Islet precursor cell (in vitro differentiated cells): ENCODE results near the gene GIMAP2.
A peak's percentile ranks its signal among the peaks of the same experiment; 100 is the strongest.
"Not testable (repeated sequence)": the region's sequence is repeated elsewhere in the genome, so short reads cannot be mapped to it uniquely, and the experiment has no call there.

Experiments used
- DNase-seq: peaks from one replicate; pipeline ENCODE4 v3.0.0-alpha.2; 2018

Gene GIMAP2

DNA sequence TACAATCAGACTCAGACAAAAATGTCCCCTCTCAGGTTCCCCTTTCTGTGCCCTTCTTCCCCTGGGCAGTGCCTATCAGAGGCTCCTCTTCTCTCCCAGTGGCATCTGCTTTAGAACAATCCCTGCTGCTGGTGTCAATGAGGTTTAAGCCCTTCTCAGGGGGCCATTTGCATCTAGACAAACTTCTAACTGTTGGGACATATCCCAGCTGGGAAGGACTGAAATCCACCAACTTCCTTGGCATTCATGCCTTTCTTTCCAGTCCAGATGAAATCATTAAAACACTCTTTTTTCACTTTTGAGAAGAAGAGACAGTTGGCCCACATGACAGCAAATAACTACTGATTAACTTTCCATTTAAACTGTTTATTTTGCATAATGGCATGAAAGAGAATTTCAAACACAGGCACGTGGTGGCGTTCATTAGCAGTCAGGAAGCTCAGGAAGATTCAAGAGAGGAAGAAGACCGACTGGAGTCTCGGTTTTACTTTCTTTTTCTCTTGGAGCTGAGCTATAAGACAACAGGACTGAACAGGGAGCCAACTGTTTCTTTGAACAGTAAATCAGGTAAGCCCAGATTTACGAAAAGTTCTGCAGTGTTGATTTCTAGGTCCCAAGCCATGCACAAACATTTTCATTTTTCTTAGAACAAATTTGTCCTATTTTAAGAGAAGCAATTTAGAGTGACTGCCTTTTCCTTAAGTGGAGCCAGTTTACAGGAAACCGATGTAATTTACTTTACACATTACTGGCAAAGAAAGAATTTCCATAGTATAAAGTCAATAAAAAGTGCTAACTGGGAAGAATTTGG lies at the start of gene GIMAP2:
TSS of gene GIMAP2 (plus strand) at position 488 of the 811 bp plus-strand sequence. CDS start 1,354 bp downstream, outside the sequence.
- DNase-seq, result peak; percentile 14

DNA sequence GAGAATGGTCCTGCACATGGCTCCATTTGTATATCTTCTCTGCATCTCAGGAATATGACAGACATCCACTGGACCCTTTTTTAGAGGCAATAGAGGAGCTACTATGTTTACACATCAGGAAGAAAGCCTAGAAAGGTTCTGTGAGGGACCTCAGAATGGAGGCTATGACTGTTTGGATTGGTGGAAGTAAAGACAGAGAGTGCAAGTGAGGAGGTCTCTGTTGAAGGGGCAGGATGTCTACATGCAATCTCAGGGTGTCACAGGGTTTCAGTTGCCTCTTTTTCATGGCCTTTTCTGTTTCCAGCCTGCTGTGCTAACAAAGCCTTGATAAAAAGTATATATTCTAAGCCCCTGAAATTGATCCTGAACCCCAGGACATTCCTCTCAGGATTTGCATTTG lies 43.7 kb upstream of the GIMAP2 start:
- DNase-seq, result no peak

DNA sequence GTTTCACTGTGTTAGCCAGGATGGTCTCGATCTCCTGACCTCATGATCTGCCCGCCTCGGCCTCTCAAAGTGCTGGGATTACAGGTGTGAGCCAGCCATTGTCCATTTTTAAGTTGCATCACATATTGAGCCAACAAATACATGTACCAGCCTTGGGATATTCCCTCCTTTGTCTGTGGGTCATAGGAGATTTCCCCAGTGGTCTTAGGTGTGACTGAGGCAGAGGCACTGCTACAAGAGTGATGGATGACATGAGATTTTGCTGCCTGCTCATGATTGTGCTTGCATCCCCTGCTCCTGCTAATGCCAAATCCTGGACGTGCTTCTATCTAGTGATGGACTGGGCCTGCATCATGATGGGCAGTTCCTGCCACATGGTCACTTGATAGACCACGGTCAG lies 42.6 kb upstream of the GIMAP2 start:
- DNase-seq, result no peak

DNA sequence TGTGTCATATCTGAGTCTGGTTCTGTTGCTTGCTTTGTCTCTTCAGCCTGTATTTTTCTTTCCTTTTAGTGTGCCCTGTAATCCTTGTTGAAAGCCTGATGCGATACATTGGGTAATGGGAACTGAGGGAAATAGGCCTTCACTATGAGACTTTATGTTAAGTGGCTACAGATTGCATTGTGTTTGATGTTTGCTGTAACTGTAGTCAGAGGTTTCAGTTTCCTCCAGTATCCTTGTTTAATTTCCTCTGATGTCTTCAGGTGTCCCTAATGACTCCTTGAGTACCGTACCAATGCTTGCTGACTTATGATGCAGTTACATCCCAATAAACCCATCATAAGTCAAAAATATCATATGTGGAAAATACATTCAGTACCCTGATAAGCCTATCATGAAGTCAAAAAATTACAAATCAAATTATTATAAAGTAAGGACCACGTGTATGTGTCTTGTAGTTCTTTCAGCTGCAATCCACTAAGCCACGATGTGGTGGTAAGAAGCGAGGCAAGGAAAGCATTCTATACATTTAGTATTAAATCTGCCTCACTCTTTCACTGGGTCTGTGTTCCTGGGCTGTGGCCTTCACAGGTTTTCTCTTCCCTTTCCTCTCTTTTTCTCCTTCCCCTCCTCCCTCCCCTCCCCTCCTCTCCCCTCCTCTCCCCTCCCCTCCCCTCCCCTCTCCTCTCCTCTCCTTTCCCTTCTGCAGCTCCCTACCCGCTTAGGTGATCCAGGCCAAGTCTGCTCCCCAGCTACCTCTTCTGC lies 40.1 kb upstream of the GIMAP2 start:
- no peak for DNase-seq

DNA sequence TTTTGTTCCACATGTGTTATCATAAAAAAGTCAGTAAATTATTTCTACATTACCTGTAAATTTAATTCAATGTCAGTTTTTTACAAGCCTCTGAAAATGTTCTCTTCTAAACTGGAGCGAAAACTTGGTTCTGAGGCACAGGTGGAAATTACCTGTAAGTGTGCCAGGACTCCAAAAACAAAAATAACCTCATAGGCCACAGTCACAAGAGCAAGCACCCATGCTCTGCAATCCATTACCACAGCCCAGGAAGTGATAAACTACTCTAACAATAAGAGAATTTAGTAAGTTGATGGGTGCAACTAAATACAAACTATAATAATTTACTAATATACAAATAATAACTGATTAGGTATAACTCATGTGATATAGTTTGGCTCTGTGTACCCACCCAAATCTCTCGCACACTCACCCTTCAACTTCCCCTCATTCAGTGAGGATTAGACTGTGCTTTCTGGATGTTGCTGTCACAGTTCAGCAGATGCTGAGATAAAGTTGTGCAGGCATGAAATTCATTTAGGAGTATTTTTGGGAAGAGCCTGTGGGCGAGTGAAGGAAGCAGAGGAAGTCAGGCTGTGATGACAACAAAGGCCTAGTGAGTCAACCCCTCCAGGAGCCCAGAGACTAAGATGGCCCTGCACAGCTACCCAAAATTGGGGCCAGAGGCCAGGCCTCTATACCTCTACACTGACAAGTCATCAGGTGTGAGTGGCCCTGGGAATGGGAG lies 37.0 kb upstream of the GIMAP2 start:
- DNase-seq, result no peak

DNA sequence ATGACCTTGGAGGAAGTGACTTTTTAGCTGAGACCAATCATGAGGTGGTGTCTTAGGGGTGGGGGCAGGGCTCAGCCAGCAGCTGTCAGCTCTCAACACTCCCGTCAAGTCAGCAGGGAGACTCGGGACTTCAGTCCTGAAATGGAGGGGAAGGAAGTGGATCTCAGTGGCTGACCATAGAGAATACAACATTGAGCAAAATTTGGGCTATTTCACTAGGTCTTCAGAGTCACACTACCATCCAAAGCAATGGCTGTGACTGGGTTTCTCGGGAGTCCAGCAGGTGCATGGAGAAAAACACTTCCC lies 36.5 kb upstream of the GIMAP2 start:
- DNase-seq, result no peak

DNA sequence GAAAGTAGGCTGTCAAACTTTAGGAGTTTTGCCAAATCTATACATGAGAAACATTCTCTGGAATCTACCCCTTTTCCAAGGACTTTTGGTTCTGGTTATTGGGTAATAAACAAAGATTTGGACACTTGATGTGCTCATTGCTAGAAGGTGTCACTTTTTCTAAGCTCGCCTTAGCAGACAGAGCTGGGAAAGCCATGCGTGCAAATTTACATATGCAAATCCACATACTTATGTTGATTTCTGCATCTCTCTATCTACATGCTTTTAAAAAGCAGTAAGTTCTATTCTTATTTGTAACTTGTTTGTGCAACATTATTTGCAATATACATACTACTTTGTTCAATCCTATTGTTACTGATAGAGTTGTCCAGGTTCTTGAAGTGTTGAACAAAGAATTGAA lies 30.8 kb upstream of the GIMAP2 start:
- DNase-seq, result no peak

DNA sequence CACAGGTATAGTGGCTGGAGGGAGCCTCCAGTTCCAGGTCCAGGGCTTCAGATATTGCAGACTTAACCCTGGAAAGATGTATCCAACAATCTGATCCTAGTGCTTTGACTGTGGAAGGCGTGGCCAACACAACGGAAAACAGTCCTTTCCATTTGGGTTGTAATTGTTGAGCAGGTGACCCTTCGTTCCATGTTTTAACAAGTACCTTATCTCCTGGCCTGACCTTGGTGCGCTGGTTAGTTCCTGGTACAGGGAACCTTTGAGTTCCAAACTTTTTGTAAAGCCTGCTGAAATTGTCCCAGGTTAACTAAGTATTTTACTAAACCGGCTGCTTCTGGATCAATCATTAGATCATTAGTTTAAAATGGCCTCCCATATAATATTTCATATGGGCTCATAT lies 29.5 kb upstream of the GIMAP2 start:
- DNase-seq, result no peak

DNA sequence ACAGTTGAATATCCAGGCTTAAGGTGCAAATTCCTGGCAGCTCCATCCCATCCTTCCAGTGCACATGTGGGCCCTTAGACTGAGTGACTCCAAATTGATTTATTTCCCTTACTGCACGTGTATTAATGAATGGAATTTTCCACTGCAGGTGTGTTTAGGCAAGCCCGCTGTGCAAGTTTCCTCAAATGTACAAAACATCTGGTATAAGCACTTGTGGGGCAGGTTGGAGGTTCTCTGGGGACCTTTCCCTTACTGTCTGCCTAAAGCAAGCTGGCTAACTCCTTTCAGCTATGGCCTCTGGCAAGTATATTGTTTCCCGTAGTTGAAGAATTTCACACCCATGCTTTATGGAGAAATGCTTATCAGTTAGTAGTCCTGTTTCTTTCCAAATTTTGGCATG lies 28.0 kb upstream of the GIMAP2 start:
- DNase-seq, result no peak

DNA sequence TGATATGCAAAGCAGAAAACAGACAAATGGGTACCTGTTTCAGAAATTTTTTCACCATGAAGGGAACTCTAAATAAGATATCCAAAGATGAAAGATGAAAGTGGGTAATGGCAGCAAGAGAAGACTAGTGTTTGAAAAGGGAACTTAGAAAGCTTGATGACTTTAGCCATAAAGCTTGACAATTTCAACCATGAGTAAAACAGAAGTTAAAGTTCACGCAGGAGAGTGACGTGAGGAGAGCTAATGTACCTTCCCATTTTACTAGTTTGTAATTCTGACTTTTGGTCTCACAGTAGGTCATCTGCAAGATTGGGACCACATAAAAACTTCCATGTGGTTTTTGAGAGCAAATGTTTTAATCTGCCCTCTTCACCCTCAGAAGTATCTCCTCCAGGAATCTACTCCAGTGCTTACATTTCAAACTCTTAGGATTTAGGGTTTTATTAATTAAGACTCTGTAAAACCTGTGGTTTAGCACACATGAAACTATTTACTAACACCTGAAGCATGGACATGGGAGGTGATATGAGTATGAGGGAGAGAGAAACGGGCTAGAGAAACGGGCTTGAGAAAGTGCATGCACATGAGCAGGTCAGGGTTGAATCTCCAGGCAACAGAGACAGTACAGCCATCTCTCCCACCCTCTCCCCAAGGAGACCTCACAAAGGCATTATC lies 24.4 kb upstream of the GIMAP2 start:
- DNase-seq, result peak; percentile 36

DNA sequence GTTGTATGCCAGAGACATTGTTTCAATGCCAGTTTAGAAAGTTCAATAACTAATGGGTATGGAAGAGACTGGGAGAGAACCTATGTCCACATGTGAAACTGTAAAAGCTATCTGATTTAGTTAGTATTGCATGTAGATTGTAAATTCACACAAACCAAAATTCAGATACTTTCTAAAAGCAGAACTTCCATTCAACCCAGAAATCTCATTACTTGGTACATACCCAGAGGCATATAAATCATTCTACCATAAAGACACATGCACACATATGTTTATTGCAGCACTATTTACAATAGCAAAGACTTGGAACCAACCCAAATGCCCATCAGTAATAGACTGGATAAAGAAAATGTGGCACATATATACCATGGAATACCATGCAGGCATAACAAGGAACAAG lies 22.7 kb upstream of the GIMAP2 start:
- DNase-seq, result not testable (repeated sequence)

DNA sequence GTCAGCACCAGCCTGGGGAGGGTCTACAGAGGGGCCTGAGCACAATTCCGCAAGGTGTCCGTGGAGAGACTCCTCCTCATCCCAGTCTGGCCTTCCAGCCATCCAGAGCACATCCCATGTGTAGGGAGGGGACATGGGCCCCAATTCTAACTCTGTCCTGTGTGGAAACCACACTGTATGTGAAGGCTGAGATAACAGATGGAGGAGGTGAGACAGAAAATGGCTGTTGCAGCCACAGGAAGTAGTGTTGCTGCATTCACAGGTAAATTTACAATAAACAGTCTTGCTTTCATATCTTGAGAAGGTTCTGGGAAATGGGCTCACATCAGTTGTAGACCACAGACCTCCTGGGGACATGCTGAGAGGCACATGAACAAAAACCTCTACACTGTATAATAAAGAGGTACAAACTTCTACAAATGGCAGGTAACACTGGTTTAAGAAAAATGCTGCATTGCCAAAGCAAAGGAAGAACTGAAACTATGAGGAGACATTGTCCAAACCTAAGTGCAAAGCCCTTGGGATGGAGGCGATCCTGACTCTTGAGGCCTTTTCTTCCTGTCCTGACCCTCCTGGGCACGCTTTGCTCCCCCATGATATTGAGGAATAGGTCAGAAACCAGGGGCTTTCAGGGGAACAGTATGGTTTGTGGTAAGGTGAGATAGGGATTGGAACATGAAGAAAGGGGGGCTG lies 21.6 kb upstream of the GIMAP2 start:
- peak; percentile 38 for DNase-seq

DNA sequence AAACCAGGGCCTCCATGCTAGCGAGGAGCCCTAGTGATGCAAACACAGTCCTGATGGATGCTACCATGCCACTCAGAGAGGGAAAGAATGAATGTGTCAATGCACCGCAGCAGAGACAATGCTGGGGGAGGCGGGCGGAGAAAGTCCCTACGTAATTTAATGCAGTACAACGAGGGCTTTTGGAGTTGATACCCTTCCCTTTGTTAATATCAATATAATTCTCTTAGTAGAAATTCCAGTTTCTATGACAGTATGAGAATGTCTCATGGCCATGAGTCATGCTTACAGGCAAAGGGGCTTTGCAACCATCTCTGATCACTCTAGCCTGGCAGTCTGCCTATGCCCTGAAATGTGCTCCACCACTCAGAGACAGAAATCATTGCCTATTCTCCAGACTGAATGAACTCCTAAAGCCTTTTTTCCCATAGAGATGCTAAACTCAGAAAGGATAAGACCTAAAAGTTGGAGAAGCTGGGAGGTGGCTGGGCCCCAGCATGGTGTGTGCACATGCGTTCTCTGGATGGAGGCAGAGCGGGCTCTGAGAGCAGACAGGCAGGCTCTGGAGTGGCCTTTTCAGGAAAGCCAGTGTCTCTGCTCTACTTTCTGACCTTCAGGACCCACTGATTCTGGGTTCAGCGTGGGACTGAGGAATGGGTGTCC lies 20.3 kb upstream of the GIMAP2 start:
- peak; percentile 24 for DNase-seq

DNA sequence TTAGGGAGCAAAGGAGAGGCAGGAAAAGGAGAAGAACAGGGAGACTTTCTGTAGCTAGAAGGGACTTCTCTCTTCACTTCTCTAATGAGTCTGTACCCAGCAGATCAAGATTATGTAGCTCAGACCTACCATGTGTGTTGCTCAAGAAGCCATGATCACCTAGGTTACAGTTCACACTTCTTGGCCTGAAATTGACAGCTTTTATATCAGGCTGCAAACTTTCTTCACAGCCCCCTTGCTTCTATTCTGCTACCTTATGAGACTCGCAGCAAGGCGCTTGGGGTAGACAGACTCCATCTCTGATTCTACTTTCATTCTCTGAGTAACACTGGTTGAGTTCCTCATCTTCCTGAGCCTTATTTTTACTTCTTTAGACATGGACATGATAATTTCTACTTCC lies 19.6 kb upstream of the GIMAP2 start:
- DNase-seq, result peak; percentile 4

DNA sequence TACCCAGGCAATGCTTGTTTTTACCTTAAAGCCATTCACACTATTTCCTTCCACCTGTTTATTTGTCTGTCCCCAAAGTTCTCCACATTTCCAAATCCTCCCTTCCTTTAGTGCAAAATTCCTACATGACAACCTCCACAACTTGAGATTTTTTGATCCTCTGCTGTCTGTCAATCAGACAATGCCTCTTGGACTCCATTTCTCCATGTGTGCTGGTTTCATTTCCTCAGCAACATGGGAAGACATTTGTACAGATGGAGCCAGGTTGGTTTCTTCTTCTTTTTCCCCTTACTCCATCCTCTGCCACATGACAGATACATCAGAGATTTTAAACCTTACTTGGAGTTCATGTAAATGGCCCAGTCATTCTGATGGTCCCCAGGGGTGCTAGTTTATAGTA lies 19.1 kb upstream of the GIMAP2 start:
- DNase-seq, result peak; percentile 5

DNA sequence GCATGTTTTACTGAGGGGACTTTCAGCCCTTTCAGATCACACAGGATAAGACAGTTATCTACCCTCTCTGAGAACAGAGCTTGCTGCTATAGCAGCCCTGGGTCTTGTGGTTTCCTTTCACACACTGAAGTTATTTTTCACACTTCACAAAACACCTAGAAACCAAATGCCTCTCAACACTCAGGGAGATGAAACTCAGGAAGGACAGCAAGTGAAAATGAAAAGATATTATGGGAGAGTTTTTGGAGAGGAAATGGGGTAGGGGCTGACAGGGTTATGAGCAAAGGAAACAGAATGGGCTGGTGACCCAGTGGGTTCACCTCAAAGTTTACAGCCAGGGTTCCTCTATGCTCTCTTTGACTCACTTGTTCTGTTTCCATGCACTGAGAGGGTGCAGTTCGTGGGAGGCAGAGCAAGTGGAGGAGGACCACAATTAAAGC lies 17.0 kb upstream of the GIMAP2 start:
- peak; percentile 10 for DNase-seq

DNA sequence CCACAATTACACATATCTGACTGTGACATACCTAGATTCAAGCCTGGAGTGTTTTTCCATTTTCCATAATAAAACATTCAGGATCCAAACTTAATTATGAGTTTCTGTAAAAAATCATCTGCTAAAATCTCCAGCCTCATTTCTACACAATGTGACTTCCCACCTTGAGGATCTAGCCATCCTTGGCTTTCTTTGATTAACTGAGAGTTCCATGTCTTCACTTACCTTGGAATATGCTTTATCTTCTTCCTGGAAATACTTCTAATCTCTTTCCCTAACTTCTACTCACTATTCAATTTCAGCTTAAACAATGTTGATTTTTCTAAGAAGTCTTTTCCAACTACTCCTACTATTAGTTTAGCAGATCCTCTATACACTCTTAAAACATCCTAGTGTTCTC lies 16.5 kb upstream of the GIMAP2 start:
- no peak for DNase-seq

DNA sequence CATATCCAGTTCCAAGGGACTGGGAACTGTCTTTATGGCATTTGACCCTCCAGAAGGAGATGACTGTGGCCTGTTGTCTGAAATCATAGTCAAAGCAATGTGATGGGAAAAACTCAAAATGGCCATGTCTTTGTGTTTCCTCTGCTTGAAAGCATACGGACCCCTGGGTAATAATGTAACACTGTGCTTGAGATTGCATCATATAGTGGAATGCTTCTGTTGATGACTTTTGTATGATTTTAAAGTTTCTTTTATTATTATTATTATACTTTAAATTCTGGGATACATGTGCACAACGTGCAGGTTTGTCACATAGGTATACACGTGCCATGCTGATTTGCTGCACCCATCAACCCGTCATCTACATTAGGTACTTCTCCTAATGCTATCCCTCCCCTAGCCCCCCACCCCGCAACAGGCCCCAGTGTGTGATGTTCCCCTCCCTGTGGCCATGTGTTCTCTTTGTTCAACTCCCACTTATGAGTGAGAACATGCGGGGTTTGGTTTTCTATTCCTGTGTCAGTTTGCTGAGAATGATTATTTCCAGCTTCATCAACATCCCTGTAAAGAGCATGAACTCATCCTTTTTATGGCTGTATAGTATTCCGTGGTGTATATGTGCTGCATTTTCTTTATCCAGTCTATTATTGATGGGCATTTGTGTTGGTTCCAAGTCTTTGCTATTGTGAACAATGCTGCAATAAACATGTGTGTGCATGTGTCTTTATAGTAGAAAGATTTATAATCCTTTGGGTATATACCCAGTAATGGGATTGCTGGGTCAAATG lies 13.5 kb upstream of the GIMAP2 start:
- DNase-seq, result not testable (repeated sequence)

DNA sequence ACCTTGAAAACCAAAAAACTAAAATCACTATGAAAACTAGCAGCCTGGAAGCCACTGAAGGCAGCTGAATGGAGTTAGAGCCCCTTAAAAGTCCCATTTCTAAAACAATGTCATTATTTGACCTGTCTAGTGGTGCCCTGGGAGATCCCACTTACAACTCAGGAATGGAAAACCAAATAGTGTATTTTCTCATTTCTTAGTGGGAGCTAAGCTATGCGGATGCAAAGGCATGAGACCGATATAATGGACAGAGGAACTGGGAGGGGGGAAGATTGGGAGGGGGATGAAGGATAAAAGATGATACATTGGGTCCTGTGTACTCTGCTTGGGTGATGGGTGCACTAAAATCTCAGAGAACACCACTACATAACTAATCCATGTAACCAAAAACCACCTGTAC lies 9.8 kb upstream of the GIMAP2 start:
- no peak for DNase-seq

DNA sequence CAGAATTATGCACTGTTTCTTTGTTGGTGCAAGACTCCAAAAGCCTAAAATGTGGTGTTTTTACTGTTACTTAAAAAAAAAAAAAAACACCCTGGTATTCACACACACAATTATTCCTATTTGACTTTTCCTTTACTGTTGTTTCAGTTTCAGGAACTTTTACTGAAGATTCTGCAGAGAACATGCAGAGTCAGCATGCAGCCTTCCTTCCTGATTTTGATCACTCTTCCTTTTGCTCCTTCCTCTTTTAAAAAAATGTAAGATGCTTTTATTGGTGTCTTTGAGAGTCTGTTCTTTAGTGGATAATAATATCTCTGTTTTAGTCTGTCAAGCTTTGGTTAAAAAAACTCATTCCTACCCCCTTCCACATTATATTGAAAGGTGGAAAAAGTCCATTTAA lies 9.2 kb upstream of the GIMAP2 start:
- DNase-seq, result not testable (repeated sequence)

DNA sequence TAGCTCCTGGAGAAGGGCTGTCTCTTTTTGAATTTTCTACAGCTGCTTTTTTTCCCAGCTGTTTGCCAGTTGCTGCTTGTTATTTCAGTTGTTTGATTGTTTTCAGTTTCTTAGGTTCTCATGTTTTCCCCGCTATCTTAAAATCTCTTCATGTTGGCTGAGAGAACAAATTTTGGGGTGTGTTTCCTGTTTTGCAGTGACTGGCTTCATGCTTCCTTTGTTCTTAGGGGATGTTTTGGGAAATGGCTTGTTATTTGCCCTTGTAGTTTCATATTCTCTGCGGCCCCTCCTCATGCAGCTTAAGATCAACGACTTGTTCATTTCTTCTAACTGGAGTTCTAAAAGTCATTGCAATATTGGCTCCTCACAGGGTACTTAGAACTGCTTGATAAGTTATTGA lies 8.7 kb upstream of the GIMAP2 start:
- not testable (repeated sequence) for DNase-seq
